Neural cell (in vitro differentiated cells): ENCODE data around the gene CHRD. TPM values are rescaled to one million over a fixed set of nuclear protein-coding genes. Genes with fewer than 3 reads are reported as not detected.

Experiments
- H2AFZ ChIP-seq: fragments of 200-600, 300-800 bp; sonication (generic), shearing (Covaris generic); 2 replicates; pipeline ENCODE4 v1.6.0; 2014; ENCODE audit warnings: low read depth, mild to moderate bottlenecking, antibody characterized with exemption, low read length, moderate library complexity
- H3F3A ChIP-seq: fragments of 200-600 bp; shearing (Covaris generic); 2 replicates; pipeline ENCODE4 v1.6.1; 2016; ENCODE audit warnings: mild to moderate bottlenecking, moderate library complexity, mixed read lengths, antibody characterized with exemption, low read length; ENCODE audit not compliant: insufficient read depth, poor library complexity, severe bottlenecking
- H3K27ac ChIP-seq: fragments of 200-600, 300-800 bp; sonication (generic), shearing (Covaris generic); 2 replicates; pipeline ENCODE4 v1.5.1; 2014; ENCODE audit warnings: mild to moderate bottlenecking, low read length, moderate library complexity
- H3K27me3 ChIP-seq: fragments of 300-800, 200-600 bp; sonication (generic), shearing (Covaris generic); 2 replicates; pipeline ENCODE4 v1.6.0; 2014; ENCODE audit warnings: mild to moderate bottlenecking, low read depth, low read length, moderate library complexity; ENCODE audit not compliant: insufficient read depth
- H3K36me3 ChIP-seq: fragments of 300-800, 200-600 bp; sonication (generic), shearing (Covaris generic); 2 replicates; pipeline ENCODE4 v1.5.1; 2014; ENCODE audit warnings: mild to moderate bottlenecking, antibody characterized with exemption, low read length, moderate library complexity; ENCODE audit not compliant: insufficient read depth
- H3K4me2 ChIP-seq: fragments of 300-800, 200-600 bp; sonication (generic), shearing (Covaris generic); 2 replicates; pipeline ENCODE4 v1.6.0; 2014; ENCODE audit warnings: mild to moderate bottlenecking, low read length
- H3K4me3 ChIP-seq: fragments of 300-800, 200-600 bp; sonication (generic), shearing (Covaris generic); 2 replicates; pipeline ENCODE4 v1.5.1; 2014; ENCODE audit warnings: mild to moderate bottlenecking, low read length, moderate library complexity
- H3K79me2 ChIP-seq: fragments of 200-600 bp; shearing (Covaris generic); replicated peaks from 2 replicates; pipeline ENCODE4 v1.6.0; 2014; ENCODE audit warnings: mild to moderate bottlenecking, low read length, moderate library complexity; ENCODE audit not compliant: insufficient read depth
- H3K9ac ChIP-seq: fragments of 300-800, 200-600 bp; sonication (generic), shearing (Covaris generic); 2 replicates; pipeline ENCODE4 v1.6.1; 2016; ENCODE audit warnings: mild to moderate bottlenecking, low read length, mixed read lengths
- H3K9me2 ChIP-seq: fragments of 200-600 bp; shearing (Covaris generic); 2 replicates; pipeline ENCODE4 v1.6.1; 2016; ENCODE audit warnings: mild to moderate bottlenecking, low read length, mixed read lengths; ENCODE audit not compliant: insufficient read depth
- H3K9me3 ChIP-seq: fragments of 200-600, 300-800 bp; sonication (generic), shearing (Covaris generic); 2 replicates; pipeline ENCODE4 v1.6.1; 2016; ENCODE audit warnings: mild to moderate bottlenecking, mixed run types, low read length, moderate library complexity, mixed read lengths
- H4K20me1 ChIP-seq: fragments of 200-600 bp; shearing (Covaris generic); 2 replicates; pipeline ENCODE4 v1.6.1; 2016; ENCODE audit warnings: mild to moderate bottlenecking, mixed run types; ENCODE audit not compliant: insufficient read depth
- EP300 ChIP-seq: fragments of 450-650 bp; conservative IDR thresholded peaks from 2 replicates; pipeline ENCODE4 v1.6.1; 2014; ENCODE audit warnings: antibody characterized with exemption, mild to moderate bottlenecking, moderate library complexity; ENCODE audit not compliant: poor library complexity, severe bottlenecking
- EZH2 ChIP-seq: fragments of 200-600, 300-800 bp; shearing (Covaris generic), sonication (generic); IDR thresholded peaks from 2 replicates; pipeline ENCODE4 v1.6.1; 2014; ENCODE audit warnings: antibody characterized with exemption, low read length, borderline replicate concordance, mild to moderate bottlenecking; ENCODE audit not compliant: insufficient read depth, poor library complexity, severe bottlenecking
- MXI1 ChIP-seq: fragments of 450-650 bp; conservative IDR thresholded peaks from 2 replicates; pipeline ENCODE4 v1.6.1; 2014; ENCODE audit warnings: antibody characterized with exemption, mild to moderate bottlenecking; ENCODE audit not compliant: poor library complexity, severe bottlenecking
- POLR2AphosphoS5 ChIP-seq: IDR thresholded peaks from 2 replicates; pipeline ENCODE4 v1.6.1; 2012
- RAD21 ChIP-seq: fragments of 450-650 bp; conservative IDR thresholded peaks from 2 replicates; pipeline ENCODE4 v1.6.1; 2014; ENCODE audit warnings: antibody characterized with exemption, mild to moderate bottlenecking, moderate library complexity
- SMC3 ChIP-seq: fragments of 450-650 bp; conservative IDR thresholded peaks from 2 replicates; pipeline ENCODE4 v1.6.1; 2014; ENCODE audit warnings: antibody characterized with exemption, mild to moderate bottlenecking, moderate library complexity; ENCODE audit not compliant: poor library complexity
- TAF1 ChIP-seq: IDR thresholded peaks from 2 replicates; pipeline ENCODE4 v1.6.1; 2012; ENCODE audit warnings: low read depth
- polyA plus RNA-seq: library from polyadenylated mRNA; depleted of rRNA; stranded (reverse); fragments of >200 nt; gene quantifications from 2 replicates; pipeline ENCODE4 v1.2.3, GENCODE V29; 2014
- TF ChIP-seq, protein P1 (sequence below): fragments of 450-650 bp; IDR thresholded peaks from 2 replicates; pipeline ENCODE4 v1.5.1; 2014; ENCODE audit warnings: antibody characterized with exemption, mild to moderate bottlenecking, moderate library complexity; ENCODE audit not compliant: poor library complexity, severe bottlenecking
- TF ChIP-seq, protein P2 (sequence below): IDR thresholded peaks from 2 replicates; pipeline ENCODE4 v1.6.1; 2012; ENCODE audit warnings: borderline replicate concordance

The CHRD gene
- polyA plus RNA-seq, 1 donor from 2014 or later = 2.9 TPM

DNA sequence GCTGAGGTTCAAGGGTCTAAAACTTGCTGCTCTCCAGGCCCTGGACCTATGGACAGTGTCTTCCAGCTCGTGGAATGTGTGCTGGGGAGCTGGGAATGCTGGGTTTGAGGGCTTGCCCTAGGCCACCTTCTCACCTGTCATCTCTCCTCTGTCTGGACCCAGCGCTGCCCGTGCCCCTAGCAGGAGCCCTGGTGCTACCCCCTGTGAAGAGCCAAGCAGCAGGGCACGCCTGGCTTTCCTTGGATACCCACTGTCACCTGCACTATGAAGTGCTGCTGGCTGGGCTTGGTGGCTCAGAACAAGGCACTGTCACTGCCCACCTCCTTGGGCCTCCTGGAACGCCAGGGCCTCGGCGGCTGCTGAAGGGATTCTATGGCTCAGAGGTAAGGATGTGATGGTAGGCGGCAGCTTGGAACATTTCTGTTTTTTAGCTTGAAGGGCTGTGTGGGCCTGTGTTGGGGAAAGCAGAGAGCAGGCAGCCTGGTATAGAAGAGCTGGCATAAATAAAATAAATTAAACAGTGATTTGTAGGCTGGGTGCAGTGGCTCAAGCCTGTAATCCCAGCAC, 5.1 kb downstream of the CHRD start:
- H2AFZ ChIP-seq = no peak overlapping the region
- no peaks in the 10 kb centered on the region for H3K9me3 ChIP-seq
- H3K79me2 ChIP-seq = no peaks in the 10 kb centered on the region
- no peak overlapping the region for H3K4me2 ChIP-seq
- no peaks in the 10 kb centered on the region for H3K36me3 ChIP-seq
- no peaks in the 10 kb centered on the region for H3K9me2 ChIP-seq
- no peak overlapping the region for H3K27ac ChIP-seq
- no peak for TF ChIP-seq RAD21
- TF ChIP-seq SMC3 = no peak
- TF ChIP-seq EP300 = no peak
- TF ChIP-seq, protein P1, sequence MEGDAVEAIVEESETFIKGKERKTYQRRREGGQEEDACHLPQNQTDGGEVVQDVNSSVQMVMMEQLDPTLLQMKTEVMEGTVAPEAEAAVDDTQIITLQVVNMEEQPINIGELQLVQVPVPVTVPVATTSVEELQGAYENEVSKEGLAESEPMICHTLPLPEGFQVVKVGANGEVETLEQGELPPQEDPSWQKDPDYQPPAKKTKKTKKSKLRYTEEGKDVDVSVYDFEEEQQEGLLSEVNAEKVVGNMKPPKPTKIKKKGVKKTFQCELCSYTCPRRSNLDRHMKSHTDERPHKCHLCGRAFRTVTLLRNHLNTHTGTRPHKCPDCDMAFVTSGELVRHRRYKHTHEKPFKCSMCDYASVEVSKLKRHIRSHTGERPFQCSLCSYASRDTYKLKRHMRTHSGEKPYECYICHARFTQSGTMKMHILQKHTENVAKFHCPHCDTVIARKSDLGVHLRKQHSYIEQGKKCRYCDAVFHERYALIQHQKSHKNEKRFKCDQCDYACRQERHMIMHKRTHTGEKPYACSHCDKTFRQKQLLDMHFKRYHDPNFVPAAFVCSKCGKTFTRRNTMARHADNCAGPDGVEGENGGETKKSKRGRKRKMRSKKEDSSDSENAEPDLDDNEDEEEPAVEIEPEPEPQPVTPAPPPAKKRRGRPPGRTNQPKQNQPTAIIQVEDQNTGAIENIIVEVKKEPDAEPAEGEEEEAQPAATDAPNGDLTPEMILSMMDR = no peak
- TF ChIP-seq TAF1 = no peak
- TF ChIP-seq, protein P2, sequence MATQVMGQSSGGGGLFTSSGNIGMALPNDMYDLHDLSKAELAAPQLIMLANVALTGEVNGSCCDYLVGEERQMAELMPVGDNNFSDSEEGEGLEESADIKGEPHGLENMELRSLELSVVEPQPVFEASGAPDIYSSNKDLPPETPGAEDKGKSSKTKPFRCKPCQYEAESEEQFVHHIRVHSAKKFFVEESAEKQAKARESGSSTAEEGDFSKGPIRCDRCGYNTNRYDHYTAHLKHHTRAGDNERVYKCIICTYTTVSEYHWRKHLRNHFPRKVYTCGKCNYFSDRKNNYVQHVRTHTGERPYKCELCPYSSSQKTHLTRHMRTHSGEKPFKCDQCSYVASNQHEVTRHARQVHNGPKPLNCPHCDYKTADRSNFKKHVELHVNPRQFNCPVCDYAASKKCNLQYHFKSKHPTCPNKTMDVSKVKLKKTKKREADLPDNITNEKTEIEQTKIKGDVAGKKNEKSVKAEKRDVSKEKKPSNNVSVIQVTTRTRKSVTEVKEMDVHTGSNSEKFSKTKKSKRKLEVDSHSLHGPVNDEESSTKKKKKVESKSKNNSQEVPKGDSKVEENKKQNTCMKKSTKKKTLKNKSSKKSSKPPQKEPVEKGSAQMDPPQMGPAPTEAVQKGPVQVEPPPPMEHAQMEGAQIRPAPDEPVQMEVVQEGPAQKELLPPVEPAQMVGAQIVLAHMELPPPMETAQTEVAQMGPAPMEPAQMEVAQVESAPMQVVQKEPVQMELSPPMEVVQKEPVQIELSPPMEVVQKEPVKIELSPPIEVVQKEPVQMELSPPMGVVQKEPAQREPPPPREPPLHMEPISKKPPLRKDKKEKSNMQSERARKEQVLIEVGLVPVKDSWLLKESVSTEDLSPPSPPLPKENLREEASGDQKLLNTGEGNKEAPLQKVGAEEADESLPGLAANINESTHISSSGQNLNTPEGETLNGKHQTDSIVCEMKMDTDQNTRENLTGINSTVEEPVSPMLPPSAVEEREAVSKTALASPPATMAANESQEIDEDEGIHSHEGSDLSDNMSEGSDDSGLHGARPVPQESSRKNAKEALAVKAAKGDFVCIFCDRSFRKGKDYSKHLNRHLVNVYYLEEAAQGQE = no peak
- no peak for TF ChIP-seq EZH2
- TF ChIP-seq MXI1 = no peak
- H3K27me3 ChIP-seq = peaks cover 25% of the 10 kb centered on the region
- no peak overlapping the region for H3K9ac ChIP-seq
- H4K20me1 ChIP-seq = no peaks in the 10 kb centered on the region
- no peaks in the 10 kb centered on the region for H3F3A ChIP-seq
- no peak overlapping the region for H3K4me3 ChIP-seq

- H3K27me3 ChIP-seq = peaks cover 17% of the 10 kb centered on the region
- no peaks in the 10 kb centered on the region for H3K79me2 ChIP-seq
- no peak overlapping the region for H3K4me2 ChIP-seq
- H3K4me3 ChIP-seq = no peak overlapping the region
- no peak overlapping the region for H2AFZ ChIP-seq
- H3K36me3 ChIP-seq = no peaks in the 10 kb centered on the region
- no peaks in the 10 kb centered on the region for H4K20me1 ChIP-seq
- no peaks in the 10 kb centered on the region for H3K9me3 ChIP-seq
- H3K27ac ChIP-seq = no peak overlapping the region
- no peaks in the 10 kb centered on the region for H3K9me2 ChIP-seq
- no peak for TF ChIP-seq TAF1
- no peak for TF ChIP-seq RAD21
- no peak for TF ChIP-seq POLR2AphosphoS5
- TF ChIP-seq, protein P1 = no peak
- TF ChIP-seq MXI1 = no peak
- no peak for TF ChIP-seq EZH2
- no peak for TF ChIP-seq EP300
- TF ChIP-seq SMC3 = no peak
- TF ChIP-seq, protein P2 = no peak
- no peaks in the 10 kb centered on the region for H3F3A ChIP-seq
- no peak overlapping the region for H3K9ac ChIP-seq
These were observed 6.4 kb downstream of the CHRD start for GRCh38 chr3:184386047-184386806.
